ENCODE results near the gene PLA2G4F. TPM values are rescaled to one million over a fixed set of nuclear protein-coding genes. Genes with fewer than 3 reads are reported as not detected.

Gene PLA2G4F
- total RNA-seq, result 3.5 TPM
- long read RNA-seq, full-length matches to known transcripts, result 1 of 6 reads
- long read RNA-seq, partial matches to known transcripts, result 2 of 6 reads
- long read RNA-seq, other reads (novel, unspliced or antisense), result 3 of 6 reads

- DNase-seq (ENCODE audit: missing footprints) (peak; percentile 39), ATAC-seq (peak; percentile 16)
- intact Hi-C loops (cut with DNase I), result no loop called here
Measured at GRCh38 chr15:42156243-42156922, at the start of gene PLA2G4F. Gene PLA2G4F (minus strand): TSS chr15:42156636. CDS start chr15:42156549, 87 bp downstream.

- intact Hi-C loops (cut with DNase I), result no loop called here
- ATAC-seq, result no peak
Measured at GRCh38 chr15:42203891-42204290, 47.5 kb upstream of the PLA2G4F start.

GRCh38 chr15:42202653-42203052 lies 46.2 kb upstream of the PLA2G4F start:
- intact Hi-C loops (cut with DNase I), result no loop called here
- no peak for ATAC-seq
- no peak for DNase-seq (ENCODE audit: missing footprints)

More at GRCh38 chr15:42203891-42204290, 47.5 kb upstream of the PLA2G4F start:
- DNase-seq (ENCODE audit: missing footprints), result no peak

GRCh38 chr15:42201801-42202200 lies 45.4 kb upstream of the PLA2G4F start:
- DNase-seq (ENCODE audit: missing footprints) (no peak), ATAC-seq (no peak)
- intact Hi-C loops (cut with DNase I), result no loop called here

- no peak for DNase-seq (ENCODE audit: missing footprints)
- no peak for ATAC-seq
- intact Hi-C loops (cut with DNase I), result no loop called here
Measured at GRCh38 chr15:42199126-42199525, 42.7 kb upstream of the PLA2G4F start.

- ATAC-seq (no peak), DNase-seq (ENCODE audit: missing footprints) (no peak)
- intact Hi-C loops (cut with DNase I), result no loop called here
Measured at GRCh38 chr15:42198516-42198915, 42.1 kb upstream of the PLA2G4F start.

- ATAC-seq (no peak), DNase-seq (ENCODE audit: missing footprints) (no peak)
- intact Hi-C loops (cut with DNase I), result no loop called here
Measured at GRCh38 chr15:42194513-42194912, 38.1 kb upstream of the PLA2G4F start.

- intact Hi-C loops (cut with DNase I), result no loop called here
- DNase-seq (ENCODE audit: missing footprints) (no peak), ATAC-seq (no peak)
Measured at GRCh38 chr15:42193383-42193782, 36.9 kb upstream of the PLA2G4F start.

GRCh38 chr15:42191610-42192346 lies 35.3 kb upstream of the PLA2G4F start:
- no peak for DNase-seq (ENCODE audit: missing footprints)
- no peak for ATAC-seq
- intact Hi-C loops (cut with DNase I), result no loop called here

- intact Hi-C loops (cut with DNase I), result no loop called here
- ATAC-seq, result no peak
- no peak for DNase-seq (ENCODE audit: missing footprints)
Measured at GRCh38 chr15:42190370-42190769, 33.9 kb upstream of the PLA2G4F start.

- ATAC-seq (no peak), DNase-seq (ENCODE audit: missing footprints) (no peak)
- intact Hi-C loops (cut with DNase I), result no loop called here
Measured at GRCh38 chr15:42185801-42186200, 29.4 kb upstream of the PLA2G4F start.

GRCh38 chr15:42184736-42185135 lies 28.3 kb upstream of the PLA2G4F start:
- ATAC-seq (no peak), DNase-seq (ENCODE audit: missing footprints) (no peak)
- intact Hi-C loops (cut with DNase I), result no loop called here

GRCh38 chr15:42184296-42184695 lies 27.9 kb upstream of the PLA2G4F start:
- intact Hi-C loops (cut with DNase I), result no loop called here
- DNase-seq (ENCODE audit: missing footprints), result no peak
- ATAC-seq, result peak; percentile 39

- intact Hi-C loops (cut with DNase I), result no loop called here
- no peak for ATAC-seq
- no peak for DNase-seq (ENCODE audit: missing footprints)
Measured at GRCh38 chr15:42182961-42183360, 26.5 kb upstream of the PLA2G4F start.

- ATAC-seq, result no peak
- DNase-seq (ENCODE audit: missing footprints), result no peak
- intact Hi-C loops (cut with DNase I), result no loop called here
Measured at GRCh38 chr15:42182328-42182886, 26.0 kb upstream of the PLA2G4F start.

- no peak for ATAC-seq
- DNase-seq (ENCODE audit: missing footprints), result no peak
- intact Hi-C loops (cut with DNase I), result no loop called here
Measured at GRCh38 chr15:42178056-42178455, 21.6 kb upstream of the PLA2G4F start.

- no peak for ATAC-seq
Measured at GRCh38 chr15:42175671-42176070, 19.2 kb upstream of the PLA2G4F start.

GRCh38 chr15:42172475-42172874 lies 16.0 kb upstream of the PLA2G4F start:
- ATAC-seq (no peak), DNase-seq (ENCODE audit: missing footprints) (no peak)
- intact Hi-C loops (cut with DNase I), result no loop called here

More at GRCh38 chr15:42175671-42176070, 19.2 kb upstream of the PLA2G4F start:
- intact Hi-C loops (cut with DNase I), result no loop called here
- no peak for DNase-seq (ENCODE audit: missing footprints)

GRCh38 chr15:42171795-42172194 lies 15.4 kb upstream of the PLA2G4F start:
- DNase-seq (ENCODE audit: missing footprints) (no peak), ATAC-seq (no peak)
- intact Hi-C loops (cut with DNase I), result no loop called here

- DNase-seq (ENCODE audit: missing footprints) (no peak), ATAC-seq (no peak)
- intact Hi-C loops (cut with DNase I), result no loop called here
Measured at GRCh38 chr15:42171122-42171521, 14.7 kb upstream of the PLA2G4F start.

All from Right ventricle myocardium inferior (tissue), 1 donor.